CD4-positive, alpha-beta T cell (primary cell): ENCODE results near the gene NCR3LG1. TPM values are rescaled to one million over a fixed set of nuclear protein-coding genes. Genes with fewer than 3 reads are reported as not detected.

Experiments
- ATAC-seq: fragments of 200-7000 bp; cut with Tn5 transposase; one replicate; pipeline ENCODE4 v1.10.0; 2022; ENCODE audit warnings: mild to moderate bottlenecking; ENCODE audit not compliant: poor library complexity
- CTCF ChIA-PET: fragments of 350-600 bp; sonication (Branson Sonifier 250); formaldehyde crosslinking; loops from one replicate; lab custom pipeline; 2021; ENCODE audit warnings: antibody characterized with exemption, inconsistent platforms; lab: Charles Lee
- POLR2A ChIA-PET: fragments of 350-600 bp; sonication (Branson Sonifier 250); formaldehyde crosslinking; loops from one replicate; lab custom pipeline; 2021; ENCODE audit warnings: antibody characterized with exemption, inconsistent platforms; lab: Charles Lee
- DNase-seq, 14 experiments: peaks; one replicate each; pipeline ENCODE4 v3.0.0-alpha.2; 2013 to 2020; ENCODE audit warnings: mixed read lengths in 2 of 14
- H3K27ac ChIP-seq, 2 donors: one replicate each; pipeline versions ENCODE4 v1.5.1 to v1.7.0; 2013; ENCODE audit warnings: low read length in 2 of 2, low read depth in 1 of 2, mild to moderate bottlenecking in 1 of 2
- H3K27me3 ChIP-seq, 2 experiments: 1 replicate in 1 of 2; 2 replicates in 1 of 2; pipeline versions ENCODE4 v1.6.1 to v1.7.0; 2013; ENCODE audit warnings: low read length in 2 of 2, control low read depth in 1 of 2, mild to moderate bottlenecking in 1 of 2, moderate library complexity in 1 of 2; ENCODE audit not compliant: insufficient read depth in 2 of 2, control insufficient read depth in 1 of 2
- H3K36me3 ChIP-seq: one replicate; pipeline ENCODE4 v1.6.1; 2013; ENCODE audit warnings: low read length, control low read depth; ENCODE audit not compliant: insufficient read depth
- H3K4me1 ChIP-seq: one replicate; pipeline ENCODE4 v1.6.1; 2013; ENCODE audit warnings: low read length, control low read depth; ENCODE audit not compliant: insufficient read depth
- H3K4me3 ChIP-seq: one replicate; pipeline ENCODE4 v1.5.1; 2013; ENCODE audit warnings: mild to moderate bottlenecking, low read length, moderate library complexity
- H3K9me3 ChIP-seq, 2 experiments: 1 replicate in 1 of 2; 2 replicates in 1 of 2; pipeline versions ENCODE4 v1.6.1 to v1.7.0; 2013; ENCODE audit warnings: low read length in 2 of 2, mild to moderate bottlenecking in 2 of 2, control low read depth in 1 of 2, moderate library complexity in 1 of 2; ENCODE audit not compliant: control insufficient read depth in 1 of 2, insufficient read depth in 1 of 2
- H3K27ac Mint-ChIP-seq: one replicate; pipeline ENCODE4 v1.8.0; 2020; ENCODE audit warnings: mixed read lengths
- H3K27me3 Mint-ChIP-seq: one replicate; pipeline ENCODE4 v1.8.0; 2021; ENCODE audit warnings: mixed read lengths
- H3K36me3 Mint-ChIP-seq: one replicate; pipeline ENCODE4 v1.8.0; 2021; ENCODE audit warnings: low read depth, mixed read lengths
- H3K4me1 Mint-ChIP-seq: one replicate; pipeline ENCODE4 v1.8.0; 2021; ENCODE audit warnings: low read depth, mixed read lengths
- H3K4me3 Mint-ChIP-seq: one replicate; pipeline ENCODE4 v1.8.0; 2020; ENCODE audit warnings: mild to moderate bottlenecking, mixed read lengths
- H3K9me3 Mint-ChIP-seq: one replicate; pipeline ENCODE4 v1.8.0; 2020; ENCODE audit warnings: mixed read lengths
- CTCF ChIP-seq: fragments of 200-600 bp; IDR thresholded peaks from one replicate; pipeline ENCODE4 v1.8.0; 2022; ENCODE audit warnings: antibody characterized with exemption, mild to moderate bottlenecking
- intact Hi-C, 2 experiments: fragments of 100-400 bp; cut with DNase I in 1 of 2; cut with micrococcal nuclease in 1 of 2; formaldehyde crosslinking; loops; one replicate each; pipeline versions ENCODE4 v1.15.1 to v1.9.0; 2023 to 2025; cut with DNase I, micrococcal nuclease
- total RNA-seq, 174 experiments: library from RNA in 2 of 174; stranded (reverse) in 2 of 174; gene quantifications; one replicate each; pipeline ENCODE4 v1.2.3 and lab custom pipeline; 2021 to 2026

Gene NCR3LG1
- total RNA-seq, 2 experiments from 2014 or later = 2.2 to 2.4 TPM

GRCh38 chr11:17314904-17315426, 36.6 kb upstream of the NCR3LG1 start:
- no peak overlapping the region for H3K27ac ChIP-seq
- H3K36me3 Mint-ChIP-seq = peaks cover 54% of the 10 kb centered on the region
- CTCF ChIA-PET = no interaction called here
- intact Hi-C loops = no loop called here
- no peak overlapping the region for H3K27ac Mint-ChIP-seq
- DNase-seq (no peak), ATAC-seq (no peak)
- H3K9me3 Mint-ChIP-seq = no peaks in the 10 kb centered on the region
- no peak overlapping the region for H3K4me3 ChIP-seq
- H3K4me1 ChIP-seq = no peaks in the 10 kb centered on the region
- H3K36me3 ChIP-seq = peaks cover 49% of the 10 kb centered on the region
- no peak overlapping the region for H3K4me3 Mint-ChIP-seq
- no peaks in the 10 kb centered on the region for H3K27me3 Mint-ChIP-seq
- H3K4me1 Mint-ChIP-seq = no peaks in the 10 kb centered on the region
- POLR2A ChIA-PET = interaction anchor here (0.7 kb wide), 1 partner anchor 85 kb away, joined by 3 read pairs; no protein-coding TSS in a partner anchor
- no peak for TF ChIP-seq CTCF
- H3K9me3 ChIP-seq = no peaks in the 10 kb centered on the region
- no peaks in the 10 kb centered on the region for H3K27me3 ChIP-seq

- no peak overlapping the region for H3K4me3 Mint-ChIP-seq
- TF ChIP-seq CTCF = no peak
- ChIA-PET CTCF (interaction anchor here (0.6 to 1.3 kb wide), 2 partner anchors 25 to 83 kb away, joined by 3 read pairs; no protein-coding TSS in a partner anchor), POLR2A (no interaction called here)
- H3K9me3 Mint-ChIP-seq = no peaks in the 10 kb centered on the region
- no peaks in the 10 kb centered on the region for H3K27me3 Mint-ChIP-seq
- intact Hi-C loops = no loop called here
- H3K27ac Mint-ChIP-seq = no peak overlapping the region
- peaks cover 13% of the 10 kb centered on the region for H3K4me1 Mint-ChIP-seq
- no peak overlapping the region for H3K27ac ChIP-seq
- no peaks in the 10 kb centered on the region for H3K9me3 ChIP-seq
- no peaks in the 10 kb centered on the region for H3K27me3 ChIP-seq
- peaks cover 4% of the 10 kb centered on the region for H3K4me1 ChIP-seq
- DNase-seq = no peak
- H3K36me3 ChIP-seq = peaks cover 44% of the 10 kb centered on the region
- no peak for ATAC-seq
- no peak overlapping the region for H3K4me3 ChIP-seq
- H3K36me3 Mint-ChIP-seq = peaks cover 87% of the 10 kb centered on the region
Measured at GRCh38 chr11:17328871-17329494, 22.6 kb upstream of the NCR3LG1 start.

GRCh38 chr11:17331669-17332068, 19.9 kb upstream of the NCR3LG1 start:
- no peaks in the 10 kb centered on the region for H3K27me3 ChIP-seq
- Mint-ChIP-seq H3K4me3 (no peak overlapping the region), H3K27me3 (no peaks in the 10 kb centered on the region), H3K4me1 (peaks cover 15% of the 10 kb centered on the region), H3K36me3 (peaks cover 74% of the 10 kb centered on the region), H3K27ac (no peak overlapping the region), H3K9me3 (no peaks in the 10 kb centered on the region)
- no peak overlapping the region for H3K27ac ChIP-seq
- ChIA-PET POLR2A (no interaction called here), CTCF (no interaction called here)
- ATAC-seq (no peak), DNase-seq (no peak)
- TF ChIP-seq CTCF = no peak
- intact Hi-C loops = no loop called here
- H3K4me1 ChIP-seq = peaks cover 8% of the 10 kb centered on the region
- peaks cover 44% of the 10 kb centered on the region for H3K36me3 ChIP-seq
- H3K9me3 ChIP-seq = no peaks in the 10 kb centered on the region
- no peak overlapping the region for H3K4me3 ChIP-seq
